ENCODE measurements around the gene SPTBN5. TPM values are rescaled to one million over a fixed set of nuclear protein-coding genes. Genes with fewer than 3 reads are reported as not detected.

SPTBN5 gene
- total RNA-seq, 1 experiment from 2014 or later: 0.96 TPM

GRCh38 chr15:41936155-41936554, 42.3 kb upstream of the SPTBN5 start:
- Histone ChIP-seq H3K79me2 (ENCODE audit: insufficient read depth, low read length) (peaks cover 52% of the 10 kb centered on the region; the same call in 1 of the 2 replicates), H3K4me2 (ENCODE audit: low read length) (no peak overlapping the region), H3K27me3 (ENCODE audit: insufficient read depth, low read length) (no peaks in the 10 kb centered on the region), H3K9ac (ENCODE audit: low read length) (no peak overlapping the region), H3K27ac (ENCODE audit: low read depth, low read length) (no peak overlapping the region), H2AFZ (ENCODE audit: low read depth, low read length, poor library complexity, severe bottlenecking) (no peak overlapping the region), H4K20me1 (ENCODE audit: insufficient read depth) (no peaks in the 10 kb centered on the region), H3K4me3 (replicated peaks in 1 of 2; ENCODE audit: low read depth in 1 of 2, low read length in 2 of 2) (no peak overlapping the region), H3K4me1 (ENCODE audit: control insufficient read depth in 1 of 2, insufficient read depth in 2 of 2, low read length in 2 of 2) (peaks cover 50 to 91% of the 10 kb centered on the region in 2 experiments), H3K9me3 (ENCODE audit: control insufficient read depth in 1 of 2, insufficient read depth in 1 of 2, low read depth in 1 of 2, low read length in 2 of 2) (no peaks in the 10 kb centered on the region; a peak in 1 of 4 replicates), H3K9me2 (ENCODE audit: insufficient read depth) (no peaks in the 10 kb centered on the region), H3K36me3 (ENCODE audit: control insufficient read depth in 1 of 2, insufficient read depth in 2 of 2, low read length in 2 of 2) (peaks cover 0 to 4% of the 10 kb centered on the region in 2 experiments; a peak in 1 of 4 replicates)
- ATAC-seq: no peak
- ChIA-PET POLR2A (no interaction called here), RAD21 (ENCODE audit: low non-redundant PET in 1 of 2, low total read pairs in 2 of 2, uncharacterized antibody in 2 of 2, unreplicated experiment in 2 of 2) (no interaction called here), CTCF (no interaction called here)
- BruUV-seq (replicated peaks): no TSS peak
- TF ChIP-seq ZBTB33 (IDR thresholded peaks at IDR 0.05; ENCODE audit: extremely low read depth, insufficient replicate concordance, low read length): no peak
- no peak for TF ChIP-seq ZFX (IDR thresholded peaks at IDR 0.05)
- TF ChIP-seq CEBPB (IDR thresholded peaks at IDR 0.05; ENCODE audit: low read depth): no peak
- TF ChIP-seq MAX (IDR thresholded peaks at IDR 0.05): no peak
- no peak for TF ChIP-seq ATF3 (IDR thresholded peaks at IDR 0.05)
- TF ChIP-seq POLR2A (IDR thresholded peaks at IDR 0.05; ENCODE audit: borderline replicate concordance, extremely low read depth, insufficient read depth, insufficient read length): no peak
- no peak for TF ChIP-seq RAD21 (IDR thresholded peaks at IDR 0.05; ENCODE audit: low read depth)
- DNase-seq (ENCODE audit: low read depth, low spot score): no peak
- intact Hi-C loops (cut with micrococcal nuclease): loop anchor here (5.0 kb wide), 1 partner anchor 36 kb away; the partner anchor contains the start of gene EHD4

Measured in HCT116 (cell line).